ENCODE data around the gene HDAC9.

DNA sequence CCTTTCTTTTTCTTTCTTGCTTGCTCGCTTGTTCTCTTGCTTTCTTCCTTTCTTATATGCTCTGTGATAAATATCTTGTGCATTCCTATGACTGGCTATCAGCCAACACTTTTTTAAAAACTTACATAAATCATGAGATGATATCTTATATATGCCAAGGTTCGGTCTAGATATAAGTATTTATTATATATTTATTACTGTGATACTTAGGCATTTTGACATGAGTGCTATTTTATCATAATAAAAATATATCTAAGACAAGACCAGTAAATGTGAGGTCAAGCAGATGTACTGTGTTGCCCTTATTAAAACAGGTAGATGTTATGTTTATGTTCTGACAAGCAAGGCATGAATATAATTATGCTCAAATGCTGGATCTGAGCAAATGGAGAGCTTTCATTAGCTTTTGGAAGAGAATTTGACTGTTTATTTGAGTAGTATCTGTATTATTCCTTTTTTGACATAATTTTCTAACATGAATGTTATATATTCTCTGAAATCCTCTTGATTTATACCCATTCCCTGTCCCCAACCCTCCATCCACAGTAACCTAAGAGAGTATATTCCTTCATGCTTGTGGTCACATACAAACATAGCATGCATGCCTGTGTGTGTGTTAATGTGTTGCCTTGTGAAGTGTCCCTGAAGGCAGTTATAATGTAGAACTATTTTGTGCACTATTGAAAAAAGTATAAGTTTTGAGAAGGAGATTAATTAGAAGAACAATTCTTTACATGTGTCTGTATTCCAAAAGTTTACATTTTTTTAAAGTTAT is 158.0 kb downstream of the HDAC9 start:
- TF ChIP-seq, protein P1, sequence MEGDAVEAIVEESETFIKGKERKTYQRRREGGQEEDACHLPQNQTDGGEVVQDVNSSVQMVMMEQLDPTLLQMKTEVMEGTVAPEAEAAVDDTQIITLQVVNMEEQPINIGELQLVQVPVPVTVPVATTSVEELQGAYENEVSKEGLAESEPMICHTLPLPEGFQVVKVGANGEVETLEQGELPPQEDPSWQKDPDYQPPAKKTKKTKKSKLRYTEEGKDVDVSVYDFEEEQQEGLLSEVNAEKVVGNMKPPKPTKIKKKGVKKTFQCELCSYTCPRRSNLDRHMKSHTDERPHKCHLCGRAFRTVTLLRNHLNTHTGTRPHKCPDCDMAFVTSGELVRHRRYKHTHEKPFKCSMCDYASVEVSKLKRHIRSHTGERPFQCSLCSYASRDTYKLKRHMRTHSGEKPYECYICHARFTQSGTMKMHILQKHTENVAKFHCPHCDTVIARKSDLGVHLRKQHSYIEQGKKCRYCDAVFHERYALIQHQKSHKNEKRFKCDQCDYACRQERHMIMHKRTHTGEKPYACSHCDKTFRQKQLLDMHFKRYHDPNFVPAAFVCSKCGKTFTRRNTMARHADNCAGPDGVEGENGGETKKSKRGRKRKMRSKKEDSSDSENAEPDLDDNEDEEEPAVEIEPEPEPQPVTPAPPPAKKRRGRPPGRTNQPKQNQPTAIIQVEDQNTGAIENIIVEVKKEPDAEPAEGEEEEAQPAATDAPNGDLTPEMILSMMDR (IDR thresholded peaks at IDR 0.05), result no peak
- TF ChIP-seq POLR2A (IDR thresholded peaks at IDR 0.05), result no peak
